DMS153 treated with DMSO at 0.1 percent for 48 hours (cell line): Measurements from ENCODE around the gene POLE4.

ENCODE experiments used
- DNase-seq: peaks from one replicate; lab custom pipeline; 2025; ENCODE audit not compliant: unreplicated experiment; lab: John Stamatoyannopoulos, UW

POLE4 gene

GRCh38 chr2:74958274-74959105 is at the start of gene POLE4:
TSS of gene POLE4 (plus strand) at chr2:74958643. CDS start at chr2:74958680, 37 bp downstream.
- peak; percentile 90 for DNase-seq

- peak; percentile 5 for DNase-seq
Measured at GRCh38 chr2:74908748-74909444, 49.5 kb upstream of the POLE4 start.

- no peak for DNase-seq
Measured at GRCh38 chr2:74910245-74910644, 48.2 kb upstream of the POLE4 start.

- no peak for DNase-seq
Measured at GRCh38 chr2:74911061-74911460, 47.4 kb upstream of the POLE4 start.

GRCh38 chr2:74915743-74916142 is 42.7 kb upstream of the POLE4 start:
- no peak for DNase-seq

GRCh38 chr2:74916394-74916793 is 42.0 kb upstream of the POLE4 start:
- DNase-seq: no peak

GRCh38 chr2:74917702-74918619 is 40.5 kb upstream of the POLE4 start:
- no peak for DNase-seq

- peak; percentile 25 for DNase-seq
Measured at GRCh38 chr2:74919827-74920226, 38.6 kb upstream of the POLE4 start.

- no peak for DNase-seq
Measured at GRCh38 chr2:74921236-74921736, 37.2 kb upstream of the POLE4 start.

- no peak for DNase-seq
Measured at GRCh38 chr2:74922592-74923227, 35.7 kb upstream of the POLE4 start.

- DNase-seq: no peak
Measured at GRCh38 chr2:74924463-74925265, 33.8 kb upstream of the POLE4 start.

GRCh38 chr2:74925361-74925786 is 33.1 kb upstream of the POLE4 start:
- DNase-seq: peak; percentile 13

- no peak for DNase-seq
Measured at GRCh38 chr2:74927621-74928020, 30.8 kb upstream of the POLE4 start.

GRCh38 chr2:74930811-74931486 is 27.5 kb upstream of the POLE4 start:
- no peak for DNase-seq

- no peak for DNase-seq
Measured at GRCh38 chr2:74931940-74932339, 26.5 kb upstream of the POLE4 start.

GRCh38 chr2:74935975-74936391 is 22.5 kb upstream of the POLE4 start:
- no peak for DNase-seq

GRCh38 chr2:74937221-74937880 is 21.1 kb upstream of the POLE4 start:
- DNase-seq: no peak

GRCh38 chr2:74938264-74938663 is 20.2 kb upstream of the POLE4 start:
- DNase-seq: no peak
